Hematopoietic multipotent progenitor cell treated with erythropoietin and hydrocortisone succinate and interleukin-3 and kit ligand, for 6 days (in vitro differentiated cells): ENCODE measurements around the gene CBFA2T3.

Experiments used
- DNase-seq: peaks from one replicate; pipeline ENCODE4 v3.0.0-alpha.2; 2015

The CBFA2T3 gene

GRCh38 chr16:88936556-88937205 lies 40.3 kb downstream of the CBFA2T3 start:
- peak; percentile 77 for DNase-seq

GRCh38 chr16:88936008-88936555 lies 40.9 kb downstream of the CBFA2T3 start:
- DNase-seq, result peak; percentile 60

GRCh38 chr16:88934066-88934667 lies 42.8 kb downstream of the CBFA2T3 start:
- no peak for DNase-seq

- no peak for DNase-seq
These were observed 44.1 kb downstream of the CBFA2T3 start for GRCh38 chr16:88932929-88933328.

GRCh38 chr16:88931936-88932335 lies 45.1 kb downstream of the CBFA2T3 start:
- no peak for DNase-seq

GRCh38 chr16:88931373-88931900 lies 45.6 kb downstream of the CBFA2T3 start:
- no peak for DNase-seq

- DNase-seq, result no peak
These were observed 46.3 kb downstream of the CBFA2T3 start for GRCh38 chr16:88930716-88931115.

GRCh38 chr16:88929091-88929445 lies 47.9 kb downstream of the CBFA2T3 start:
- DNase-seq, result no peak

- DNase-seq, result no peak
These were observed 48.5 kb downstream of the CBFA2T3 start for GRCh38 chr16:88928405-88929090.

GRCh38 chr16:88927661-88928060 lies 49.3 kb downstream of the CBFA2T3 start:
- no peak for DNase-seq

GRCh38 chr16:88927010-88927409 lies 50.0 kb downstream of the CBFA2T3 start:
- no peak for DNase-seq

GRCh38 chr16:88926374-88926990 lies 50.5 kb downstream of the CBFA2T3 start:
- DNase-seq, result no peak

- DNase-seq, result no peak
These were observed 51.5 kb downstream of the CBFA2T3 start for GRCh38 chr16:88925540-88925887.

- DNase-seq, result peak; percentile 54
These were observed 52.0 kb downstream of the CBFA2T3 start for GRCh38 chr16:88924834-88925539.

- DNase-seq, result no peak
These were observed 52.8 kb downstream of the CBFA2T3 start for GRCh38 chr16:88923926-88924833.

GRCh38 chr16:88923450-88923849 lies 53.6 kb downstream of the CBFA2T3 start:
- DNase-seq, result no peak

GRCh38 chr16:88922826-88923410 lies 54.1 kb downstream of the CBFA2T3 start:
- no peak for DNase-seq

- peak; percentile 83 for DNase-seq
These were observed 54.7 kb downstream of the CBFA2T3 start for GRCh38 chr16:88922114-88922825.

GRCh38 chr16:88921591-88921990 lies 55.4 kb downstream of the CBFA2T3 start:
- DNase-seq, result no peak
